ENCODE measurements around the gene AEBP1.

AEBP1 gene

DNA sequence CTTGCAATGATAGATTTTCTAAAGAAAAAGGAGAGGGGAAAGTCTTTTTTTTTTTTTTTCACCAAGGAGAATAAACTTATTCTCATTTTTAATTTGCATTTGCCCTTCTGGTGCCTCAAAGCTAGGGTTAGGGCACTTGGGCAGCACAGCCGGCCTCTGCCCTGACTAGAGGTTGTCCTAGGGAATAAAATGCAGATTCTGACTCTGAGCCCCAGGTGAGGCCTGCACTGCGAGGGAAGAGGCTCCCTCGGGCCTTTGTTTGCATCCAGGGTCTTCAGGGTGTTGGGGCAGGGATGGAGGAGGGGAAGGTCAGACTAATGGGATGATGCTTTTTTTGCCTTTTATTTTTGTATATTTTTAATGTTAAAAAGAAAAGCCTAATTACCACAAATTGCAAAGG lies 29.1 kb downstream of the AEBP1 start:
- Histone ChIP-seq H3K4me2 (ENCODE audit: low read length) (no peak overlapping the region), H3K4me1 (peaks cover 13% of the 10 kb centered on the region), H3K9ac (no peak overlapping the region), H3K36me3 (ENCODE audit: control insufficient read depth, insufficient read depth, low read length) (no peaks in the 10 kb centered on the region), H3K9me3 (ENCODE audit: control insufficient read depth, low read length) (no peaks in the 10 kb centered on the region), H3K27ac (no peak overlapping the region), H3K4me3 (ENCODE audit: low read depth, low read length) (no peak overlapping the region), H3K79me2 (no peaks in the 10 kb centered on the region), H3K27me3 (ENCODE audit: control insufficient read depth, insufficient read depth, low read length) (no peaks in the 10 kb centered on the region), H2AFZ (no peak overlapping the region)
- TF ChIP-seq, protein P1, sequence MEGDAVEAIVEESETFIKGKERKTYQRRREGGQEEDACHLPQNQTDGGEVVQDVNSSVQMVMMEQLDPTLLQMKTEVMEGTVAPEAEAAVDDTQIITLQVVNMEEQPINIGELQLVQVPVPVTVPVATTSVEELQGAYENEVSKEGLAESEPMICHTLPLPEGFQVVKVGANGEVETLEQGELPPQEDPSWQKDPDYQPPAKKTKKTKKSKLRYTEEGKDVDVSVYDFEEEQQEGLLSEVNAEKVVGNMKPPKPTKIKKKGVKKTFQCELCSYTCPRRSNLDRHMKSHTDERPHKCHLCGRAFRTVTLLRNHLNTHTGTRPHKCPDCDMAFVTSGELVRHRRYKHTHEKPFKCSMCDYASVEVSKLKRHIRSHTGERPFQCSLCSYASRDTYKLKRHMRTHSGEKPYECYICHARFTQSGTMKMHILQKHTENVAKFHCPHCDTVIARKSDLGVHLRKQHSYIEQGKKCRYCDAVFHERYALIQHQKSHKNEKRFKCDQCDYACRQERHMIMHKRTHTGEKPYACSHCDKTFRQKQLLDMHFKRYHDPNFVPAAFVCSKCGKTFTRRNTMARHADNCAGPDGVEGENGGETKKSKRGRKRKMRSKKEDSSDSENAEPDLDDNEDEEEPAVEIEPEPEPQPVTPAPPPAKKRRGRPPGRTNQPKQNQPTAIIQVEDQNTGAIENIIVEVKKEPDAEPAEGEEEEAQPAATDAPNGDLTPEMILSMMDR (IDR thresholded peaks at IDR 0.05), result no peak

DNA sequence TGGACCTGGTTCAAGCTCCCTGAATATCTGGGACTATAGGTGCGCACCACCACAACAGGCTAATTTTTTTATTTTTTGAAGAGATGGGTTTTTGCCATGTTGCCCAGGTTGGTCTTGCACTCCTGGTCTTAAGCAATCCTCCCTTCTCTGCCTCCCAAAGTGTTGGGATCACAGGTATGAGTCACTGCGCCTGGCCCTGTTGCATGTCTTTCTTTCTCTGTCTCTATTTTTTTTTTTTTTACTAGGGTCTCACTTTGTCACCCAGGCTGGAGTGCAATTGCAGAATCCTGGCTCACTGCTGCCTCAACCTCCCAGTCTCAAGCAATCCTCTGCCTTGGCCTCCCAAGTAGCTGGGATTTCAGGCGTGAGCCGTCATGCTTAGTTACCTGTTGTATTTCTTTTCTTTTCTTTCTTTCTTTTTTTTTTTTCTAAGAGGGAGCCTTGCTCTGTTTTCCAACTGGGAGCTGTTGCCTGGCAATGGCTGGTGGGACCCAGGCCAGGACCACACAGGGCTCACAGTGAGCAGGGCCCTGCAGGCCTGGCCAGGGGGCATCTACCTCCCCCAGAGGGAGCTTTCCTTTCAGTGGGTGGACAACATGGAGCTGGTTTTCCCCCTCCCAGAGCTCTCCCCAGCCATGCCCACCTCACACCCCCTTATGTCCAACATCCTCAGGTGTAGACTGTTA lies 30.9 kb downstream of the AEBP1 start:
- Histone ChIP-seq H3K4me2 (ENCODE audit: low read length) (no peak overlapping the region), H3K36me3 (ENCODE audit: control insufficient read depth, insufficient read depth, low read length) (no peaks in the 10 kb centered on the region), H2AFZ (no peak overlapping the region), H3K9ac (no peak overlapping the region), H3K4me1 (peaks cover 13% of the 10 kb centered on the region), H3K27ac (no peak overlapping the region), H3K27me3 (ENCODE audit: control insufficient read depth, insufficient read depth, low read length) (no peaks in the 10 kb centered on the region), H3K4me3 (ENCODE audit: low read depth, low read length) (no peak overlapping the region), H3K9me3 (ENCODE audit: control insufficient read depth, low read length) (no peaks in the 10 kb centered on the region), H3K79me2 (no peaks in the 10 kb centered on the region)
- TF ChIP-seq, protein P1 (IDR thresholded peaks at IDR 0.05), result no peak

DNA sequence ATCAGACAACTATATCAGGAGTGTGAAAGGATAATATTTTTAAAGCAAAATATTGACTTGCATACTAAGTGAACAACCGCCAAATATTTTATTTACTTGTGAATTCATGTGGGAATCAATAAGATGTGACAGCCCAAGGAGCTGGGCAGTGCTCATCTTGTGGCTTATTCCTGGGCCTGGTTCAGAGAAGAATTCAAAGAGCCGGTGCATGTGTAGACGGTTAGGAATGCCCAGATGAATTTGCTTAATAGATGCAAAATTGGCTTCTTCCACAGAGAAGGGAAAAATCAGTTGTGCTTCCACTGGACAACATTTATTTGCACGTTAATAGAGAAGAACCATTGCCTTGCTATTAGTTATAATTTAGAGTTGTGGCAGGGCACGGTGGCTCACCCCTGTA lies 32.6 kb downstream of the AEBP1 start:
- no peaks in the 10 kb centered on the region for H3K36me3 ChIP-seq (ENCODE audit: control insufficient read depth, insufficient read depth, low read length)
- TF ChIP-seq, protein P1 (IDR thresholded peaks at IDR 0.05), result no peak
- H2AFZ ChIP-seq, result no peak overlapping the region

DNA sequence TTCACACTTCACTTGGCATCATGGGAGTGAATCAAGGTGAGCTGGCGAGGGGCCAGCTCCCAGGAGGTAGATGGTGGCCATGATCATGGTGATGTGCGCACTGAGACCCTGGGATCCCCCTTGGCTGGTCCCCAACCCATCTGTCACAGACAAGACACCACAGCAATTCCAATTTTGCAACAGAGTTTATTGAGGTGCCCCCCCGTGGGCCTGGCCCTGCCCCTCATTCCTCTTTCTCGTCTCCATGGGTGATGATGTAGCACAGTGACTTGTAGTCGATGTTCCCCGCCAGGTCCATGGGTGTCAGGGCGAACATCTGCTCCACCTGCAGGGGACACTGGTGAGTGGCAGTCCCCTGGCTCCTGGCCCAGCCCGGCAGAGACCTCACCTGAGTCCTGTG lies 34.6 kb downstream of the AEBP1 start:
- Histone ChIP-seq H2AFZ (no peak overlapping the region), H3K79me2 (no peaks in the 10 kb centered on the region), H3K9me3 (ENCODE audit: control insufficient read depth, low read length) (no peaks in the 10 kb centered on the region), H3K27me3 (ENCODE audit: control insufficient read depth, insufficient read depth, low read length) (no peaks in the 10 kb centered on the region), H3K36me3 (ENCODE audit: control insufficient read depth, insufficient read depth, low read length) (no peaks in the 10 kb centered on the region), H3K9ac (no peak overlapping the region), H3K4me2 (ENCODE audit: low read length) (no peak overlapping the region), H3K4me3 (ENCODE audit: low read depth, low read length) (no peak overlapping the region), H3K27ac (no peak overlapping the region), H3K4me1 (no peaks in the 10 kb centered on the region)
- TF ChIP-seq, protein P1 (IDR thresholded peaks at IDR 0.05), result no peak

More for the DNA sequence above, 32.6 kb downstream of the AEBP1 start:
- no peaks in the 10 kb centered on the region for H3K9me3 ChIP-seq (ENCODE audit: control insufficient read depth, low read length)
- no peak overlapping the region for H3K27ac ChIP-seq
- H3K4me1 ChIP-seq, result peaks cover 5% of the 10 kb centered on the region
- H3K79me2 ChIP-seq, result no peaks in the 10 kb centered on the region
- H3K9ac ChIP-seq, result no peak overlapping the region
- H3K4me2 ChIP-seq (ENCODE audit: low read length), result no peak overlapping the region
- H3K27me3 ChIP-seq (ENCODE audit: control insufficient read depth, insufficient read depth, low read length), result no peaks in the 10 kb centered on the region
- H3K4me3 ChIP-seq (ENCODE audit: low read depth, low read length), result no peak overlapping the region

All from parathyroid adenoma (tissue), 2 donors.